Fibroblast of the aortic adventitia (primary cell): ENCODE data around the gene PRSS21. TPM values are rescaled to one million over a fixed set of nuclear protein-coding genes. Genes with fewer than 3 reads are reported as not detected.

Source experiments
- DNase-seq: peaks from one replicate; pipeline ENCODE4 v3.0.0-alpha.2; 2010; ENCODE audit warnings: low read depth
- H3K4me3 ChIP-seq: 2 replicates; pipeline ENCODE4 v1.5.1; 2011; ENCODE audit warnings: low read depth, mild to moderate bottlenecking, control low read depth, low read length, moderate library complexity
- CTCF ChIP-seq: IDR thresholded peaks from 2 replicates; pipeline ENCODE4 v1.5.1; 2011; ENCODE audit warnings: mild to moderate bottlenecking, low read length, control low read depth, inconsistent platforms; ENCODE audit not compliant: insufficient read depth
- total RNA-seq: library from RNA; depleted of rRNA; stranded (reverse); fragments of >200 nt; gene quantifications from 2 replicates; pipeline ENCODE4 v1.2.3, GENCODE V29; 2012; ENCODE audit warnings: low replicate concordance

Gene PRSS21
- total RNA-seq, 1 donor = 0.27 TPM

- H3K4me3 ChIP-seq = no peak overlapping the region
- DNase-seq = no peak
- TF ChIP-seq CTCF = no peak
Observed at GRCh38 chr16:2819939-2820835, 3.1 kb downstream of the PRSS21 start.

- no peak for DNase-seq
- TF ChIP-seq CTCF = no peak
- H3K4me3 ChIP-seq = no peak overlapping the region
Observed at GRCh38 chr16:2820836-2821486, 3.9 kb downstream of the PRSS21 start.

GRCh38 chr16:2821487-2822157 lies 4.6 kb downstream of the PRSS21 start:
- no peak for TF ChIP-seq CTCF
- DNase-seq = no peak
- H3K4me3 ChIP-seq = no peak overlapping the region

GRCh38 chr16:2822158-2822495 lies 5.1 kb downstream of the PRSS21 start:
- no peak for TF ChIP-seq CTCF
- H3K4me3 ChIP-seq = no peak overlapping the region
- DNase-seq = no peak

- no peak for DNase-seq
- no peak overlapping the region for H3K4me3 ChIP-seq
- TF ChIP-seq CTCF = no peak
Observed at GRCh38 chr16:2822496-2822895, 5.5 kb downstream of the PRSS21 start.

- H3K4me3 ChIP-seq = no peak overlapping the region
- DNase-seq = no peak
- TF ChIP-seq CTCF = no peak
Observed at GRCh38 chr16:2824626-2825025, 7.6 kb downstream of the PRSS21 start.
